ENCODE measurements around the gene USP8. TPM values are rescaled to one million over a fixed set of nuclear protein-coding genes. Genes with fewer than 3 reads are reported as not detected.

The USP8 gene
- total RNA-seq, 3 donors from 2014 or later, result 40.7 to 47.3 (median 43.1) TPM

DNA sequence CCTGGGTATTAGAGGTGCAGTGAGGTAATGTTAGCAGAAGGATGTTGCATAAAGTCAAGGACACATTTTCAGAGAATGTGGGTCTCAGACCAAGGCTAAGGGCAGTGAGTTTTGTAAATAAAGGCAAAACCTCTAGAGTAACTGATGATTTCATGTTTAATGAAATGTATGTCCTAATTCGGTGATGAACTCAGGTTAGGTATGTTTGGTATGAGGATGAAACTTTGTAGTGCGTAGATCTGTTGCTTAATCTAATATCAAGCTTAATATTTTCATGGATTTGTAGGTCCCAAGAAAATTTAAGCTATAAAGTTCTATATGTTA is 118.6 kb downstream of the USP8 start:
- Mint-ChIP-seq H3K27me3 (ENCODE audit: low read depth) (peaks cover 3% of the 10 kb centered on the region), H3K4me3 (no peak overlapping the region), H3K9me3 (no peaks in the 10 kb centered on the region), H3K4me1 (ENCODE audit: low read depth) (no peaks in the 10 kb centered on the region), H3K36me3 (ENCODE audit: insufficient read depth) (no peaks in the 10 kb centered on the region)
- ATAC-seq, result no peak
- no peak for DNase-seq

DNA sequence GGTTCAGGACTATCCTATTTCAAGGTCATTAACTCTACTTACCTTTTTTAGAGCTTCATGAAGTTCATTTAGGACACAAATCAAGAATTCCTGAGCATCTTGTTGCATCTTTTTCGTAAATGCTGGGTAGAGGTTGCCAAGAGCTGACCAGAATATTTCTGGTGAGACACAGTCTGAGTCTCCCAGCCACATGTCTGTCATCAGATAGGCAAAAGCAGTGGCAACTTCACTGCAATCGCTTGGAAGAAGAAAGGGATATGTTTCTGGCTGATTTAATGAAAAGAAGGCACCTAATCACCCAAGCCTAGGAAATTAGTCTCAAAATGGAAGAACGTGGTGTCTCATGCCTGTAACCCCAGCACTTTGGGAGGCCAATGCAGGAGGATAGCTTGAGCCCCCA is 119.4 kb downstream of the USP8 start:
- no peaks in the 10 kb centered on the region for H3K9me3 Mint-ChIP-seq
- DNase-seq, result no peak
- no peak for ATAC-seq
- H3K4me1 Mint-ChIP-seq (ENCODE audit: low read depth), result no peaks in the 10 kb centered on the region
- no peaks in the 10 kb centered on the region for H3K36me3 Mint-ChIP-seq (ENCODE audit: insufficient read depth)
- H3K27me3 Mint-ChIP-seq (ENCODE audit: low read depth), result peaks cover 3% of the 10 kb centered on the region
- no peak overlapping the region for H3K4me3 Mint-ChIP-seq

DNA sequence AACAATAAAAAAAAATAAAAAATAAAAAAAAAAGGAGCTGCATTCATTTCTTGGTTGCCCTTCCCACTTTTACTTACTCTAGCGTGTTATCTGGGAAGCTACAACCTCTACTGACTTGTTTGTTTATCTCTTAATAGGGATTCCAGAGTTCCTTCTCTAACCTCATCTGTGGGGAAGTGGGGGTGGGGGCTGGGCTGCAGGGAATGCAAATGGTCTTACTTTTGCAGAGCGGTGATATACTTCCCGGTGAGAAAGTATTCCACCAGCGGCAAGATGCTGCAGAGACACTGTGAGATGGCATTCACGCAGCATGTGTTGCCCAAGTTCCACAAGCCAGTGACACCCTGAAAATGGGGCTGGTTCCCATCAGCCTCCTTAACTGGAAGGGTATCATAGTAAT is 120.2 kb downstream of the USP8 start:
- H3K4me1 Mint-ChIP-seq (ENCODE audit: low read depth), result no peaks in the 10 kb centered on the region
- H3K4me3 Mint-ChIP-seq, result no peak overlapping the region
- no peak for DNase-seq
- H3K9me3 Mint-ChIP-seq, result no peaks in the 10 kb centered on the region
- H3K27me3 Mint-ChIP-seq (ENCODE audit: low read depth), result peaks cover 3% of the 10 kb centered on the region
- no peaks in the 10 kb centered on the region for H3K36me3 Mint-ChIP-seq (ENCODE audit: insufficient read depth)
- no peak for ATAC-seq

DNA sequence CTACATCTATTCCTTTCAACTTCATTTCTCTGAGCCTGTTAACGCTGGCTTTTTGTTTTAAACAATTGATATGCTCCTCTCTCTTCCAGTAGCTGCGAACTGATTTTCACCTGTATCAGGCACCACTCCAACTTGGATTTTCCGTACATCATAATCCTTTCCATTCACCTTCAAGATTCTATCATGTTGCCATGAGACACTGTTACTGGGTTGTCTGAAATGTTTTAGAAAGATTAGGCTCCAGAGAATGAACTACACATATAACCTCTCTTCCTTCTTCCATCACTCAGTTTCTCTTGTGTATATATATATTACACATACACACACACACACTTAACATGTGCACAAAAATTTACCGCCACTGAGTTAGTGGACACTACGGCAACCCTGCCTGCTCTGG is 122.4 kb downstream of the USP8 start, which contains the start of gene USP50:
Gene USP50, minus strand, starts transcription at position 101 of the 400 bp plus-strand sequence. CDS start 141 bp downstream, outside the sequence.
- peaks cover 3% of the 10 kb centered on the region for H3K27me3 Mint-ChIP-seq (ENCODE audit: low read depth)
- H3K4me3 Mint-ChIP-seq, result no peak within 1 kb of the TSS
- no peak for DNase-seq
- H3K36me3 Mint-ChIP-seq (ENCODE audit: insufficient read depth), result no peaks in the 10 kb centered on the region
- no peaks in the 10 kb centered on the region for H3K4me1 Mint-ChIP-seq (ENCODE audit: low read depth)
- H3K9me3 Mint-ChIP-seq, result no peaks in the 10 kb centered on the region
- ATAC-seq, result no peak

DNA sequence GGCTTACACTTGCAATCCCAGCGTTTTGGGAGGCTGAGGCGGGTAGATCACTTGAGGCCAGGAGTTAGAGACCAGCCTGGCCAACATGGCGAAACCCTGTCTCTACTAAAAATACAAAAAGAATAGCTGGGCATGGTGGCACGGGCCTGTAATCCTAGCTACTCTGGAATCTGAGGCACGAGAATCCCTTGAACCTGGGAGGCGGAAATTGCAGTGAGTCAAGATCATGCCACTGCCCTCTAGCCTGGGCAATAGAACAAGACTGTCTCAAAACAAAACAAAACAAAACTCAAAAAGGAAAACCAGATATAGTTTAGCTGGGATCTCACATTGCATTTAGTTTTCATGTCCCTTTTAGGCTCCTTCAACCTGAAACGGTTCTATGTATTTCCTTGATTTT is 125.1 kb downstream of the USP8 start:
- Mint-ChIP-seq H3K9me3 (no peaks in the 10 kb centered on the region), H3K36me3 (ENCODE audit: insufficient read depth) (no peaks in the 10 kb centered on the region), H3K4me1 (ENCODE audit: low read depth) (no peaks in the 10 kb centered on the region), H3K27me3 (ENCODE audit: low read depth) (no peaks in the 10 kb centered on the region), H3K4me3 (no peak overlapping the region)
- DNase-seq, result no peak
- ATAC-seq, result no peak

DNA sequence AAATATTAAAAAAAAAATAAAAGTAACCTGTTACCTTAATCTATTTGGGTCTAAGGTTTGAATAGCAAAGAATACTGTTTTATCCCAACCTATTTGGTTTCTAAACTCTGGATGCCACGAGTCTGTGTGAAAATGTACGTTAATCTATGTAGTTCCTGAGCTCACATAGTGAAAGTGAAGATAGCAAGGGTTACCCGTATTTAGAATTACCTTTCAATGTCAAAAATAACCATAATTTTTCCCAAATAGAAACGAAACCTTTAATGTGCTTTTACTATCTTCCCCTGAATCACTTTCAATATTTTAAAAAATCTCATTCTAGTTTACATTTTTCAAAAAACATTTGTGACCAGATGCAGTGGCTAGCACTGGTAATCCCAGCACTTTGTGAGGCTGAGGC is 128.0 kb downstream of the USP8 start:
- H3K4me3 Mint-ChIP-seq, result no peak overlapping the region
- no peaks in the 10 kb centered on the region for H3K36me3 Mint-ChIP-seq (ENCODE audit: insufficient read depth)
- no peak for ATAC-seq
- H3K4me1 Mint-ChIP-seq (ENCODE audit: low read depth), result peaks cover 8% of the 10 kb centered on the region
- H3K9me3 Mint-ChIP-seq, result no peaks in the 10 kb centered on the region
- no peaks in the 10 kb centered on the region for H3K27me3 Mint-ChIP-seq (ENCODE audit: low read depth)
- DNase-seq, result no peak

DNA sequence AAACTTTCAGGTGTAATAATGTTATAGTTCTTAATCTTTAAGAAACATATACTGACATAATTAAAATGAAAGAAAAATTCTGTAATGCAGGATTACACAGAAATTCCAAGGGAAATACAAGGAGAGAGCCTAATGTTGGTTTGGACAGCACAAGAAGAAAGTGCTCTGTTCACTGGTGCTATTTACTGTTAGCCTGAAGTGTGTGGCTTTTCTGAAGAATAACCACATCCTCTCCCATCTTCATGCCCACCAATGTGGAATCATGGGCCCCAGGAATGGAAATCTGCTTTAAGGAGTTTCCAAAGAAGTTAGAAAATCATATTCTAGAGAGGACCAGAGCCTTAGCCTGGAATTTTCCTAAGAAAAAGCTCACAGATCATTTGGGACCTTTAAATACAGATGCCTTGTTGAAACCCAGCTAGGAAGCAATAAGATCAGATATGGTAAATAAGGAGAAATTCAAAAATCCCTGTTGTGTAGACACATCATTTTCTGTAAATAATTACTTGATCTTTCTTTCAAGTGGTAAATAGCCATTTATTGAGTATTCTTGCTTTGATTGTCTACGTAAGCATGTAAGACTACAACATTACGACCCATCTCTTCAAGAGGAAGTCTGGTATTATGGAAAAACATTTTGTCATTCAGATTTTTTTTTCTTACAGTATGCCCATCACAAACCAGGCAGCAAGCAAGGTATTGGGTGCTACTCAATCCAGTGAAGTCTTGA is 132.6 kb downstream of the USP8 start:
- DNase-seq (no peak), ATAC-seq (no peak)
- no peaks in the 10 kb centered on the region for H3K27me3 Mint-ChIP-seq (ENCODE audit: low read depth)
- H3K4me3 Mint-ChIP-seq, result no peak overlapping the region
- peaks cover 8% of the 10 kb centered on the region for H3K36me3 Mint-ChIP-seq (ENCODE audit: insufficient read depth)
- no peaks in the 10 kb centered on the region for H3K9me3 Mint-ChIP-seq
- H3K4me1 Mint-ChIP-seq (ENCODE audit: low read depth), result peaks cover 9% of the 10 kb centered on the region

DNA sequence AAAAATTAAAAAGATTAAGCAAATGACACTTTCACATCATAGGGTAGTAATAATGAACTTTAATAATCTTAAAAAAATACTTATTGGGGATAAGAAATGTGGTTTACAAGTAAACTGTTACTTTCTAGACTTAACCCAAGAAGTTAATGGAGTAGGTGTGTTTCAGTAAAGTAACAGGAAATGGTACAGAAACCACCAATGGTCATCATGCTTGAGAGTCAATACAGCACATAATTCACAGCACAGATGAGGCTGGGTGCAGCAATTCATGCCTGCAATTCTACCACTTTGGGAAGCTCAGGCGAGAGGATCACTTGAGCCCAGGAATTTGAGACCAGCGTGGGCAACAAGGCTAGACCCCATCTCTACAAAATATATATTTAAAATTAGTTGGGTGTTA is 133.8 kb downstream of the USP8 start:
- DNase-seq, result no peak

DNA sequence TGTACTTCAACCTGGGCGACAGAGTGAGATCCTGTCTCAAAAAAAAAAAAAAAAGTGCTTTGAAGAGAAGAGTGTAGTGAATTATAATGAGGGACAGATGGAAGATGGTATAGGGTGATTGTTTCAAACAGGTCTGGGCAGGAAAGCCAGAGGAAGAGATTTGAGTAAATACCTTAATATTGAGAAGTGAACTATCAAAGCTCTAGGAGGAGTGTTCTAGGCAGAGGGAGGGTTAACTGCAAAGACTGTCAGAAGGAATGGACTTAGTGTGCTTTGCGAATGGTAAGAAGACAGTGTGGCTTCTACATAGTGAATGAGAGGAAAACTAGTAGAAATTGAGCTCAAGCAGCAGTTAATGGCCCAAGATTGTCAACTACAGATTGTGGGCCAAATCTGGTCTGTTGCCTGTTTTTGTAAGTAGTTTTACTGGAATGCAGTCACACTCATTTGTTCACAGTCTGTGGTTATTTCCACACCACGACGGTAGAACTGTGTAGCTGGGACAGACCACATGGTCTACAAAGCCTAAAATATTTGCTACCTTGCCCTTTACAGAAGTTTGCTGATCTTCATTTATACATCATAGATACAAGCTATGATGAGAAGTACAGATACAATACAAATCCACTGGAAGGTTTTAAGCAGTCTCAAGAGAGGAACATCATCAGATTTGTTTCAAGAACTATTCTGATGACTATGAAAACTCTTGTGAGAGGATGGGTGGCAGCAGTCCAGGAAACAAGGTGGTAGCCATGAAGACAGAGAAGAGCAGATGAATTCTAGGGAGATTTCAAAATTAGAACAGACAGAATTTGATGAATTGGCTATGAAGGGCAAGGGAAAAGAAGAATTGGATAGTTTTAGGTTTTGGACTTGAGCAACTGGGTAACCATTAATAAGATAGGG is 138.8 kb downstream of the USP8 start:
- Mint-ChIP-seq H3K36me3 (ENCODE audit: insufficient read depth) (peaks cover 19% of the 10 kb centered on the region), H3K9me3 (no peaks in the 10 kb centered on the region), H3K27me3 (ENCODE audit: low read depth) (no peaks in the 10 kb centered on the region), H3K4me1 (ENCODE audit: low read depth) (peaks cover 3% of the 10 kb centered on the region), H3K4me3 (no peak overlapping the region)
- peak in 1 of 2 donors; percentile 34 for ATAC-seq
- no peak for DNase-seq

More for the DNA sequence above, 133.8 kb downstream of the USP8 start:
- ATAC-seq, result no peak
- Mint-ChIP-seq H3K9me3 (no peaks in the 10 kb centered on the region), H3K27me3 (ENCODE audit: low read depth) (no peaks in the 10 kb centered on the region), H3K36me3 (ENCODE audit: insufficient read depth) (peaks cover 12% of the 10 kb centered on the region), H3K4me3 (no peak overlapping the region), H3K4me1 (ENCODE audit: low read depth) (peaks cover 9% of the 10 kb centered on the region)

DNA sequence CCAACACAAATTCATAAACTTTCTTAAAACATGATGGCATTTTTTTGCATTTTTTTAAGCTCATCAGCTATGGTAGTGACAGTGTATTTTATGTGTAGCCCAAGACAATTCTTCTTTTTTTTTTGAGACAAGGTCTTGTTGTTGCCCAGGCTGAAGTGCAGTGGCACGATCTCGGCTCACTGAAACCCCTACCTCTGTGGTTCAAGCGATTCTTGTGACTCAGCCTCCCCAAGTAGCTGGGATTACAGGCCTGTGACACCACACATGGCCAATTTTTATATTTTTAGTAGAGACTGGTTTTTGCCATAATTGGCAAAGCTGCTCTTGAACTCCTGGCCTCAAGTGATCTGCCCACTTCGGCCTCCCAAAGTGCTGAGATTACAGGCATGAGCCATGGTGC is 139.6 kb downstream of the USP8 start:
- Mint-ChIP-seq H3K4me1 (ENCODE audit: low read depth) (peaks cover 3% of the 10 kb centered on the region), H3K36me3 (ENCODE audit: insufficient read depth) (peaks cover 21% of the 10 kb centered on the region), H3K4me3 (no peak overlapping the region), H3K27me3 (ENCODE audit: low read depth) (no peaks in the 10 kb centered on the region), H3K9me3 (no peaks in the 10 kb centered on the region)
- ATAC-seq, result no peak
- DNase-seq, result no peak

Other genes with a start within 250 kb of the USP8 start
- 10 to 100 TPM in 2 of 3 donors, 1 to 10 TPM in 1; 7.2 to 15.0 (median 14.4) TPM for gene SLC27A2, start 242.2 kb upstream of the USP8 start, total RNA-seq
- gene HDC, start 158.7 kb upstream of the USP8 start, total RNA-seq, result 1 to 10 TPM in 1 of 3 donors, under 1 TPM in 2; 0.29 to 1.5 (median 0.71) TPM
- gene GABPB1, start 69.2 kb upstream of the USP8 start, total RNA-seq, result 10 to 100 TPM; 54.6 to 65.8 (median 58.9) TPM
- gene USP50, start 122.3 kb downstream of the USP8 start, total RNA-seq, result not detected